ENCODE results near the gene KIF2A.

KIF2A gene

DNA sequence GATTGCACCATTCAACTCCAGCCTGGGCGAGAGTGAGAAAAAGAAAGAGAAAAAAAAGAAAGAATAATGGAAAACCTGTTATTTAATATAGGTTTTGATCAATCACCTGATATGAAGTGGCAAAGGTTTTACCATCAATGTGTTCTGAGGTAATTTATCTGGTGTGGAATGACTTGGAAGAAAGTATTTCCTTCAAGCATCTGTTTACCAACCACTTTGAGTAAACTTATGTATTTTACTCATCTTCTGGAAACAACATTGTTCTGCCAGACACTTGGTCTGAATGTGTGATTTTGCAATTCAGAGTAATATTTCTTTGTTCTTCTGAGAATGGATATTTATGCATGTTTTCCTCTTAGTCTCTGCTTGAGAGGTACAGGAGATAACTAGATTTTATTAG lies 24.3 kb downstream of the KIF2A start:
- no peak for FAIRE-seq

DNA sequence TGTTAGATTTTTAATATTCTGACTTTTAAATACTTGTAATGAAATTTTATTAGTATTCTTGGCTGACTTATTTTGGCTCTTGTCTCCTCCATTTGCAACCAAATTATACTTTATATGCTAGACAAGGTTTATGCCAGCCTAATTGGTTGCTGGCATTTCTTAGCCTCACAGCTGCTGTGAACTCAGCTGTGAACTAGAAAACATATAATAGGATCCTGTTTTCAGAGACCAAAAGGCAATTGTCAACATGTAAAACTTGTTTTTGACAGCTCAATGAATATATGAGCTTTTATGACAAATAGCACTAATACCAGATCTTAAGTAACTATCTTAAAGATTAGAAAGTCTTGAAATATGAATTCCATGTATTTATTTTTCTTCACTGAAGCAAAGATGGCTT lies 25.9 kb downstream of the KIF2A start:
- no peak for FAIRE-seq

DNA sequence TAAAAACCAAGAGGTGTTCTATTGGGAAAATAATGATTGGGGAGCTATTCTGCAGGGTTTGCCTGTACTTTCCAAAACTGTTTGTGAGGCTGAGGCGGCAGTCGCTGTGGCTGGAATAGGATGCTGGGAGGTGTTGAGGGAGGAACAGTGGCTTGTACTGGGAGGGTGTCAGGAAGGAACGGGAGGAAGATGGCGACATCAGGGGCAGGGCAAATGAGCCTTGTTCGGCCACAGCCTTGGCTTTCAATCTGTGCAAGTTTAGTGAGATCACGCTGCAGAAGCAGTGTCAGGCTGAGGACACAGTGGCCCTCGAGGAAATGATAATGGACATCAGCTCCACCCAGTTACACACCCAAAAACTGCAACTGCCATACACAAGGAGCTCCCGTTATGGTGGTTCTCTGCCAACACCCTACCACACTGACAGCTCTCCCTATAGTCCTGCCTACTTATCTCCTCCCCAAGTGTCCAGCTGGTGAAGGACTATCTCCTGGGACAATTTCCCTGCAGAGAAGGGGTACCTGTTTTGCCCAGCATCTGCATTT lies 27.3 kb downstream of the KIF2A start:
- no peak for FAIRE-seq

DNA sequence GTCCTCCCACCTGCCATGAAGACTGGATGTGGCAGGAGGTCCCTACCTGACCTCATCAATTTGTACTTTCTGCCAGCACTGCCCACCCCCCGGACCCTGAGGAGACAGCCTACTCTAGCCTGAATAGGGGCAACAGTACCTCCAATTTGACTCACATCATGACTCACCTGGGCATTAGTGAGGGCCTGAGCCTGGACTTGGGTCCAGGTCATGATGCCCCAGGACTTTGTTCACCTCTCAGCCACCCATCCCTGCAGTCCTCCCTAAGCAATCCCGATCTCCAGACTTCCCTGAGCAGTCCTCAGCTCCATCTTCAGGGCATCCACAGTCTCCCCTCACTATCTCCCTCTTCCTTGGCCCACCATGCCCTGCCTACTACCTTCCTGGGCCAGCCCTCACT lies 28.1 kb downstream of the KIF2A start:
- no peak for FAIRE-seq

DNA sequence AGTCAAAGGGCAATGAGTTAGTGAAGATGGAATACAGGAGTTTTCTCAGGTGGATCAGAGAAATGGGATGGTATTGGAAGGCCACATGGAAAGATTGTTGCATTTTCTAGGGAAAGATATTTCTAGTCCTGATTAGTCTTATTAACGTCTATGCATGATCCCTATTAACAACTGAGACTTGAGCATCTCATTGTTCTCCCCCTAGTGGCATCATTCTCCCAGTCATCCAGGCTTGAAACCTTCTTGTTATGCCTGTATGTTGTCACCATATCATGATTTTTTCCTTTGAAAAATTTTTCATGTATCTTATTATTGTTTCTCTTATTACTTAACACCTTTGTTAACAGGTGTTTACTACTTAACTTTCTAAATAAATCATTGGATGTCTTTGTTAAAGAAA lies 34.4 kb downstream of the KIF2A start:
- peak; percentile 89 for FAIRE-seq

DNA sequence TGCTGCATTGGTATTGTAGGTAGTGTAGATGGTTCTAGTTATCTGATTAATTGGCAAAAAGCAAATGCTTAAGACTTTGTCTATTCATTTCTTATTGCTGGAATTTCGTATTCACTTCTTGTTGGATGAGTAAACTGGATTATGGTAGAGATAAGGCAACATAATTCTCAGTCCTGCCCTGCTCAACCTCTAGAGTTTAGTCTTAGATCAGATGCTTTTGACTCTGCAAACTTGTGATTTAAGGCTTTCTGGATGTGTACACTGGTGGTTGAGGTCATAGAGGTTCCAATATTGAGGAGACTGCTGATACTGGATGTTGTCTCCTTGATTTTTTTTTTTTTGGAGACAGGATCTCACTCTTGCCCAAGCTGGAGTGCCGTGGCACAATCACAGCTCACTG lies 35.0 kb downstream of the KIF2A start:
- no peak for FAIRE-seq

DNA sequence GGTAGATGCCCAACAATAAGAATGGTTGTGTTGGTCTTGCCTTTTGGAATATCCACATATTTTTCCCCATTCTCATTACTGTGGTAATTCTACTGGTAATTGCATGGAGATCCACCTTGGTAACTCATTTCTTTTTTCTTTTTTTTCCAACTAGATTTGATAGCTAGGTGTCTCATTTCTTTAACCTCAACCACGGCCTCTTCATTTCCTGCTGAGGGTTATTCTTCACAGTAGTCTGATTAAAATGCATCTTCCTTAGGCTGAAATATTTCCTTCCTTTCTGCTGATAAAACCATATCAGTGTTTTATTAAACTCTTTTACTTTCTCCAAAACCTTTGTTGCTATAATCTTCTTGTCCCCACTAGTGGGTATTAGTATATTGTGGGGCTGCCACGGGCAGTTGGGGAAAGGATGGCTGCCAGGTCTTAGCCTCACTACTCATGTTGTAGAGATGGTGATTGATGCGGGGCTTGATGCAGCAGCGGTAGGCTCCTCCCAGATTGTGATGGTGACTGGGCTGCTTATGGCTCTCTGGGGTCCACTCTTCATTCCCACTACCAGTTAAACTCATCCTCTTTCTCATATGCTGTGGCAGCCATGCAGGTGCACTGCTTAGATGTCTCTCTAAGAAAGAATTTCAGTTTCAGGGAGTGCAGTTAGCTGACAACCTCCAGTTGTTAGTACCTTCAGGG lies 35.9 kb downstream of the KIF2A start:
- no peak for FAIRE-seq

DNA sequence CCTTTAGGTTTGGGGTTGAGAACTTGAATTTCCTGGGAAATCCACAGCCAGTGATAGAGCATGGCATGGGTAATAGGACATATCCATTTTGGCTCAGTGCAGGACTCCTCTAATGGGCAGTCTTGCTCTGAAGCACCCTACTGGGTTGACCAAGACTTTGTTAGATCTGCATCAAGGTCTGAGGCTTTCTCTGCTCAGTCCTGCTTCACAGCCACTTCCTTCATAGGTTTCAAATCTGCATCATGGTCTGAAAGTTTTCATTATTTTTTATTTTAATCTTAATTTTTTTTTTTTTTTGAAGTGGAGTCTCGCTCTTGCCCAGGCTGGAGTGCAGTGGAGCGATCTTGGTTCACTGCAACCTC lies 36.5 kb downstream of the KIF2A start:
- FAIRE-seq, result no peak

DNA sequence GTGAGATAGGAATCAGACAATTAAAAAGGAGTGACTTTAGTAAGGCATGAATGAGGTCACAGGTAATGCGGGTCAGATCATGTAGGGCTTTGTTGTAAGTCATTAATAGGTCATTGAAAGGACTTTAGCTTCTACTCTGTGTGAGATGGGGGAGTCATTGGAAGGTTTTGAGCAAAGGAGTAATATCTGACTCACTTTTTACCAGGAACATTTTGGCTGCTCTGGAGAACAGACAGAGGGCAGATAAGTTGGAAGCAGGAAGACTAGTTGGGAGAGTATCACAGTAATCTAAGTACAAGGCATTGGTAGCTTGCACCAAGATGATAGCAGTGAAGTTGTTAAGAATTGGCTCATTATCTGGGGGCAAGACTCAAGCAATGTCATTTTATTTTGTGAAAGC lies 37.4 kb downstream of the KIF2A start:
- no peak for FAIRE-seq

DNA sequence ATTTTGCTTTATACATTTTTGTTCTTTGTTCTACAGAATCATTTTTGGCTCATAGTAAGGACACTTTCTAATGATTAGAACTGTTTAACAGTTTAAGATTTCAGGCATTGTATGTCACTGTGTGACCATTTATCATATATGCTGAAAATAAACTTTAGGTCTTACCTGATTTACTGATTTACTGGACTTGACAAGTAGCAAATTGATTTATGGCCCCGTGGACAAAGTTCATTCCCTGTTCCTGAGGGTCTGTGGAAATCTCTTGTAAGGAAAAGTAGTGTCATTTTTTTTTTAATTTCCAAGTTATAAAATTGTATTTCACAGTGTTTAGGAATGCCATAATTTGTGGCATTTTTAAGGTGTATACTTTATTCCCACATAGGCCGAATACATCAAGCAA lies 40.7 kb downstream of the KIF2A start:
- no peak for FAIRE-seq

DNA sequence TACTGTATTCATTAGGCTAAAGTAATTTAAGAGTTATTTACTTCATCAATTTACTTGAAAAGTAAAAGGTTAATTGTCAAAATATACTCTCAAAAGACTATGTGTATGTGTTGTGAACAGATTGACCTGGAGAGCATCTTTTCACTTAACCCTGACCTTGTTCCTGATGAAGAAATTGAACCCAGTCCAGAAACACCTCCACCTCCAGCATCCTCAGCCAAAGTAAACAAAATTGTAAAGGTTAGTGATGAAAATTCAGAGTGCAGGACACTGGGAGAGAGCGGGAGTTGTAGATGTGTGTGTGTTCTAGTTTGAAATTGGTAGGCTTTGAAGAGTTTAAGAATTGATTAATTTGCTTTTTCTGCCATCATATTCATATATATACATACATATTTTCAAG lies 41.9 kb downstream of the KIF2A start:
- no peak for FAIRE-seq

DNA sequence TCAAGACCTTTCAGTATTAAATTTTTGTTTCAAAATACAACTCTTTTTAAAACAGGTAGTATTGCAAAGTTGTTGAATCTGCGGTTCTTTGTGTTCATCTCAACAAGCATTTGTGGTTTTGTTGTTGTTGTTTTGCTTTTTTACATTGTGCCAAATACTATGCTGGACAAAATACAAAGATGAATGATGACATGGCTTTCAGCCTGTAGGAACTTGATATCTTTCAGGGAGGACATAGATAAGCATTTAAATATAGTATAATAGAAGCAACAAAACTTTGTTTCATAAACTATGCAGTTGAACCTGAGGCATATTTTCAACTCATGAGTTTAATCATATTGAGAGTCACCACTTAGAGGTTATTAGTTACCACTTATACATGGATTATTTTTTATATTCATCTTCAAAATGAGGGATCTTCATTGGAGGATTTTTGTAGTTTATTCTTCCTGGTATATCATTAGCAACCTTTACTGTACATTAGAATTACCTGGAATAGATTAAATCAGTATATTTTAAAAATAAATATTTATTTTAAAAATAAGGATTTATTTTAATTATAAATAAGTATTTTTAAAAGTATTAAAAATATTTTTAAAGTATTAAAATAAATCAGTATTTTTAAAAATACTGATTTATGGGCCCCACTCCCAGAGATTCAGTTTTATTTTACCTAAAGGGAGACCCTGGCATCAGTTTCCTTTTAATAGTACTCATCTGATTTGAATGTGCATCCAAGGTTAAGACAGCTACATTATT lies 42.9 kb downstream of the KIF2A start:
- FAIRE-seq, result peak; percentile 85

DNA sequence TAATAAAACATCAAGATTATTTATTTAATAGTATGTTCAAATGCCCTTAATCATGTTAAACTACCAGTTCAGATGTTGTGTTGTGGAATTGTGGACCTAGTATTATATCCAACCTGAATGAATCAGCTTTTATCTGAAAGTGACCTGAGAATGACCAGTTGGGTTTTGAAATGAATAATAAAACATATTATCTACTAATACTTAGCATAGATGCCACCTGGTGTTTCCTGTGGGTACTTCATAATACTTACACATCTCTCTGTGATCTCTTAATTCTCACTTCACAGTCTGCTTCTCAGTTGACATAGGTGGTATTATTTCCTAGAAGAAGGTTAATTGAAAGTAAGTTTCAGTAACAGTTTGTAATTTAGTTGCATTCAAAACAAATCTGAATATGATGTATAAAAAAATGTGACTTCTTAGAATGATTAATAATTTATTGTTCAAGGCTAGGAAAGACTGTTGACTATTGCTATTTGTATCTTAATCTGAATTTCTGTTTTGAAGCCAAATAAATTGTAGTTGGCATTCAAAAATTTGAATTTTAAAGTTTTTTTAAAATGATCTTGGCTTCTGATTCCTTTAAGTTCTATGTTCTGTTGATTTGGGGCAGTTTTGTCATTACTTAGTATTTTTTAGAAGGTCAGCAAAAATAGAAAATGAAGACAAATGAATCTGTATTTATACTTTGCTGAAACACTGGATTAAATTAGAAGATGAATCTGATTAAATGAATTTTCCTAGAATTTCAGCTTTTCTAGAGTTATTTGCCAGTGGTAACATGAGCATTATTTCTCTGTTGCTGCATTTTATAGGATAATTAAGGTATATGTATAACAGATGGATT lies 48.2 kb downstream of the KIF2A start:
- FAIRE-seq, result no peak

DNA sequence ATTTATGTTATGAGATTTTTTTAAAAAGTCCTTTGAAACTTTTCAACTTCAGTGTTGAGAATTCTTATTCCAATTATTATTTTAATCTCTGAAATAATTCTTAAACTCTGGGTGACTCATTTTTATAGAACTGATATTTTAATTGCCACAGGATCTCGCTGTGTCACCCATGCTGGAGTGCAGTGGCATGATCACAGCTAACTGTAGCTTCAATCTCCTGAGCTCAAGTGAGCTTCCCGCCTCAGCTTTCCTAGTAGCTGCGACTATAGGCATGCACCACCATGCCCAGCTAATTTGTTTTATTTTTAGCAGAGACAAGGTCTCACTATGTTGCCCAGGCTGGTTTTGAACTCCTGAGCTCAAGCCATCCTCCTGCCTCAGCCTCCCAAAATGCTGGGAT lies 56.7 kb downstream of the KIF2A start:
- FAIRE-seq, result no peak

DNA sequence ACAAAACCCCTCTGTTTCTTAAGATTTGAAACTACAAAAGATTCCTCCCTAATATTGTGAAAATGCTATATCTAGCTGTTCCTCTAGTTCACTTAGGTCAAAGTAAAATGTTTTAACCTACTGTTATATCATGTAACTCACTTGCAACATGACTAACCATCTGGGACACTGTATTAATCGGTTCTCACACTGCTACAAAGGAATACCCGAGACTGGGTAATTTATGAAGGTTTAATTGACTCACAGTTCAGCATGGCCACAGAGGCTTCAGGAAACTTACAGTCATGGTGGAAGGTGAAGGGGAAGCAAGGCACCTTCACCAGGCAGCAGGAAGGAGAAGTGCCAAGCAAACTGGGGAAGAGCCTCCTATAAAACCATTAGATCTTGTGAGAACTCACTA lies 63.0 kb downstream of the KIF2A start:
- no peak for FAIRE-seq

DNA sequence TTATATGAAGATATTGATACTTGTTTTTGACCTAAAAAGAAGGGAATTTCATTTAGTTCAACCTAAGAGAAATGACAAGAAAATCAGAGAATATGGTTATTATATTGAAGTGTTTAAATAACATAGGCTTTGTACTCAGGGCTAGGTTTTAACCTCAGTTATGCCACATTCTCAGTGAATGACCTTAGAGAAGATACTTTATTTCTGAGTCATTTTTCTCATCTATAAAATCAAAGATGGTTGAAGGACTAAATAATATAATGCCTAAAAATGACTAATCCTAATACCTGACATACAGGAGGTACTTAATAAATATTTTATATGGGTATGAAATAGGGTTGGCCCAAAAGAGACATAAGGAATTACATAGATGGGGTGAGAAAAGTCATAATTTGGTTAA lies 65.4 kb downstream of the KIF2A start:
- no peak for FAIRE-seq

DNA sequence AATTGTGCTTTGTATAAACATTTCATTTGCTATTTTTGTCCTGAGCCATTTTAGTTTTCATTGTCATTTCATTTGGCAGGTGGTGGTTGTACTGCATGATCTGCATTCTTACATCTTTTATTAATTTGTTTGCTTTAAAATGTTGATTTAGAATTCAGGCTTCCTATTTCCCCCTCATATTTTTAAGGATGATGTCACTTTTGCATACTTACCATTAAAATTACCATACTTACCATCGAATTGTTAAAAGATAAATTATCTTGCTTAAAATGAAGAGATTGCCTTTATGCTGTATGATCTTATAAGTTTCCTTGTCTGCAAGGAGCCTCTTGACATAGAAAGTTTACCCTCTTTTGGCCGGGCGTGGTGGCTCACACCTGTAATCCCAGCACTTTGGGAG lies 66.6 kb downstream of the KIF2A start:
- FAIRE-seq, result no peak

DNA sequence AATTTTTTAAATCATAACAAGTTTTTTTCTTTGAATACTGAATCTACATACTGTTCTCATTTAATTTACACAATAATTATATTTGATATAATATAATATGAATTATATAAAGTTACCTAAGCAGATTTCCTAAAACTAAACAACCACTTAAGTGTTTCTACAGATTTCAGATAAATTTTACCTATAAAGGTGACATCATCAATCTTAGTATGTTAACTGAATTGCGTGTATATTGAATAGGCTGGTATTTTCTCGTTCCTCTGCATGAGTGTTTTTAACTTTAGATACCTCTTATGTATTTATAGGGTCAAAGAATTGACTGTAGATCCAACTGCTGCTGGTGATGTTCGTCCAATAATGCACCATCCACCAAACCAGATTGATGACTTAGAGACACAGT lies 67.4 kb downstream of the KIF2A start:
- peak; percentile 77 for FAIRE-seq

DNA sequence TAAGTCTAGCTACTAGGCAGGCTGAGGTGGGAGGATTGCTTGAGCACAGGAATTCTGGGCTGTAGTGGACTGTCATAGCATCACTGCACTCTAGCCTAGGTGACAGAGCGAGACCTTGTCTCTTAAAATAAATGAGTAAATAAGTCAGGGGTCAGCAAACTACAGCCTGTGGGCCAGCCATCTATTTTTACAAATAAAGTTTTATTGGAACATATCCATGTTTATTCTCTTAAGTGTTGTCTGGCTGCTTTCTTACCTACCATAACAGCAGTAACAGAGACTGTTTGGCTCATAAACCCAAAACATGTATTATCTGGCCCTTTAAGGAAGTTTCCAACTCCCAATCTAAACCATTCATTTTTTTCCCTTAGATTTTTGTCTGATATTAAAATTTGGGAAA lies 68.1 kb downstream of the KIF2A start:
- no peak for FAIRE-seq

DNA sequence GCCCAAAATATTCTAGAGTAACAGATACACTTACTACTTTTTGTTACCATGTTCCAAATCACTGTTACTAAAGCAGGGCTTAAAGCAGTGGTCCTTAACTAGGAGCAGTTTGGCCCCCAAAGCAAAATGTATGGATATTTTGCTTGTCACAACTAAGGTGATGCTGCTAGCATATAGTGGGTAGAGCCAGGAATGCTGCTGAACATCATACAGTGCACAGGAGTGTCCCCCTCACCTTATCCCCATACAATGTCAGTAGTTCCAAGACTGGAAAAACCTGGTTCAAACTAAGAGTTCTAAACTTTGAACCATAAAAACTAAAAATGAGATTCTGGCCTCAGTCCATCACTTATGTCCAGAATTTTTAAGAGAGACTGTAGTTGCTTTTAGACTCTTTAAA lies 69.6 kb downstream of the KIF2A start:
- no peak for FAIRE-seq

DNA sequence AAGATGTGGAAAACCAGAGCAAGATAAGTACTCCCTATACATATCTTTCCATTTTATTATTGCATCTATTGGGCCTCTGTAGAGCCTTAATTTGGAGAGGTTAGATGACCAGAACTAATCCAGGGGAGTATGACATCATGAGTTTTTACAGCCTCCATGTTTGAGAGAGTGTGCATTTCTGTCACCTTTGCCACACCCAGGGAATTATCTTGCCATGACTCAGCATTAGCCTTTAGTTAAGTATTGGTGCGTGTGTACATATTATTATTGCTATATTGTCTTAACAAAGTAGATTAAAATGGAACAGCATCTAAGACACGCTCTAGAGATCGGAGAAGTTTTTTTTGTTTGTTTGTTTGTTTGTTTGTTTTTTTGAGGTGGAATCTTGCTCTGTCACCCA lies 70.1 kb downstream of the KIF2A start:
- FAIRE-seq, result no peak

DNA sequence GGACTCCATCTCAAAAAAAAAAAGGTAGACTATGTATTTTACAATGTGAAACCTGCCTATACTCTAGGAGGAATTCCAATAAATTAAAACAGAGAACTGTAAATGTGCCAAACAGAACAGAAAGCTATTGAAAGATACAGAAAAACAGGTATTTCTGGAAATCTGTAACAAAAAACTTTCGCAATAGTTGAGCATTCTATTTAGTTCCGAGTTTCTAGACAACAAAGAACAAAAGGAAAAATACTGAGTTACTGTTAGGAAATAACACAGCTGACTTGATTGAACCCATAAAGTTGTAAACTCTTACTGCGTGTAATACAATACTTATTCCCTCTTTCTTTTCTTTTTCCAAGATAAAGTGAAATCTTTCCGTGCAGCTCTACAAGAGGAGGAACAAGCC lies 79.1 kb downstream of the KIF2A start:
- no peak for FAIRE-seq

DNA sequence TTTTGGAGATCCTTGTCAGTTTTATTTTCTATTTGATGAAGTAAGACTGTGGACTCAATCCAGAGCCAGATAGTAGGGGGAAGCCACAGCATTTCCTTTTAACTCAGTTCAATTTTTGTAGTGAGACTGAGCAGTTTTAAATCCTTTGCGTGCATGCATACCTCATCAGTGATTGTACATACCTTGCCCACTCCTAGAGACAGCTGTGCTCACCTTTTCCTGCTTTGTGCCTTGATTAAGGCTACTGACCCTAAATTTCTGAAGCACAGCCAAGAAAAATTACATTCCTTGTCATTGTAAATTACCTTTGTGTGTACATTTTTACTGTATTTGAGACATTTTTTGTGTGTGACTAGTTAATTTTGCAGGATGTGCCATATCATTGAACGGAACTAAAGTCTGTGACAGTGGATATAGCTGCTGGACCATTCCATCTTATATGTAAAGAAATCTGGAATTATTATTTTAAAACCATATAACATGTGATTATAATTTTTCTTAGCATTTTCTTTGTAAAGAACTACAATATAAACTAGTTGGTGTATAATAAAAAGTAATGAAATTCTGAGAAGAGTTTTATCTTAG lies 79.9 kb downstream of the KIF2A start:
- FAIRE-seq, result no peak
